IMR-90 (cell line): ENCODE measurements around the gene CHST5. TPM values are rescaled to one million over a fixed set of nuclear protein-coding genes. Genes with fewer than 3 reads are reported as not detected.

Experiments
- ATAC-seq: fragments of 200-7000 bp; cut with Tn5 transposase; 2 replicates; pipeline ENCODE4 v1.9.1; 2020; ENCODE audit warnings: low read depth, mild to moderate bottlenecking, moderate library complexity
- BruUV-seq: library from RNA; stranded (reverse); fragments of 400-500 nt; replicated peaks from 2 replicates; lab custom pipeline; 2021; lab: Mats Ljungman, UMichigan
- CTCF ChIA-PET: fragments of 300-600 bp; formaldehyde crosslinking; extraction: SDS; loops from one replicate; lab custom pipeline; 2021; ENCODE audit warnings: antibody characterized with exemption; lab: Yijun Ruan, JAX
- POLR2A ChIA-PET: fragments of 300-600 bp; sonication (Branson Sonifier 250); formaldehyde crosslinking; loops from one replicate; lab custom pipeline; 2022; ENCODE audit warnings: antibody characterized with exemption; ENCODE audit not compliant: unreplicated experiment; lab: Charles Lee
- DNase-seq: peaks from one replicate; pipeline ENCODE4 v3.0.0; 2013
- H2AFZ ChIP-seq: replicated peaks from 2 replicates; pipeline ENCODE3; 2013; ENCODE audit warnings: low read length, mild to moderate bottlenecking; ENCODE audit not compliant: poor library complexity
- H2AK5ac ChIP-seq: 2 replicates; pipeline ENCODE4 v1.6.1; 2013; ENCODE audit warnings: low read depth, low read length, inconsistent platforms
- H2AK9ac ChIP-seq: replicated peaks from 2 replicates; pipeline ENCODE3; 2013; ENCODE audit warnings: mild to moderate bottlenecking, low read depth, low read length, moderate library complexity; ENCODE audit not compliant: poor library complexity
- H2BK120ac ChIP-seq: 2 replicates; pipeline ENCODE4 v1.6.1; 2013; ENCODE audit warnings: low read depth, low read length, inconsistent platforms
- H2BK15ac ChIP-seq: 3 replicates; pipeline ENCODE4 v1.6.1; 2013; ENCODE audit warnings: low read depth, low read length, inconsistent platforms
- H2BK20ac ChIP-seq: 2 replicates; pipeline ENCODE4 v1.6.1; 2013; ENCODE audit warnings: low read depth, mild to moderate bottlenecking, inconsistent platforms, low read length, moderate library complexity
- H2BK5ac ChIP-seq: 2 replicates; pipeline ENCODE4 v1.6.1; 2013; ENCODE audit warnings: mild to moderate bottlenecking, low read depth, low read length, inconsistent platforms; ENCODE audit not compliant: poor library complexity, severe bottlenecking
- H3K14ac ChIP-seq: replicated peaks from 2 replicates; pipeline ENCODE4 v1.6.1; 2013; ENCODE audit warnings: low read depth, low read length, inconsistent platforms
- H3K18ac ChIP-seq: 2 replicates; pipeline ENCODE4 v1.6.1; 2013; ENCODE audit warnings: low read depth, low read length, control low read depth
- H3K23ac ChIP-seq: 2 replicates; pipeline ENCODE4 v1.6.1; 2013; ENCODE audit warnings: low read depth, low read length, inconsistent platforms
- H3K27ac ChIP-seq: 2 replicates; pipeline ENCODE4 v1.5.1; 2013; ENCODE audit warnings: mild to moderate bottlenecking, control low read depth, low read length; ENCODE audit not compliant: insufficient read depth
- H3K27me3 ChIP-seq: 2 replicates; pipeline ENCODE4 v1.6.1; 2013; ENCODE audit warnings: low read length; ENCODE audit not compliant: control insufficient read depth, insufficient read depth
- H3K36me3 ChIP-seq: 2 replicates; pipeline ENCODE4 v1.6.1; 2013; ENCODE audit warnings: low read length, mixed read lengths; ENCODE audit not compliant: control insufficient read depth, insufficient read depth
- H3K4ac ChIP-seq: 2 replicates; pipeline ENCODE4 v1.6.1; 2013; ENCODE audit warnings: low read depth, low read length, inconsistent platforms
- H3K4me1 ChIP-seq: 2 replicates; pipeline ENCODE4 v1.6.1; 2013; ENCODE audit warnings: low read length, mixed read lengths; ENCODE audit not compliant: control insufficient read depth, insufficient read depth
- H3K4me2 ChIP-seq: 2 replicates; pipeline ENCODE4 v1.6.1; 2013; ENCODE audit warnings: low read depth, mild to moderate bottlenecking, control low read depth, low read length, moderate library complexity
- H3K4me3 ChIP-seq: 2 replicates; pipeline ENCODE4 v1.5.1; 2013; ENCODE audit warnings: low read depth, mild to moderate bottlenecking, control low read depth, low read length, moderate library complexity; ENCODE audit not compliant: insufficient read depth
- H3K56ac ChIP-seq: 2 replicates; pipeline ENCODE4 v1.6.1; 2013; ENCODE audit warnings: low read length, inconsistent platforms; ENCODE audit not compliant: insufficient read depth; ENCODE audit errors: extremely low read depth
- H3K79me1 ChIP-seq, 2 experiments: 2 replicates each; pipeline ENCODE4 v1.6.1; 2013; ENCODE audit warnings: low read length in 2 of 2, inconsistent platforms in 1 of 2, low read depth in 1 of 2
- H3K9ac ChIP-seq: 2 replicates; pipeline ENCODE4 v1.6.1; 2013; ENCODE audit warnings: low read depth, low read length, control low read depth
- H3K9me1 ChIP-seq: 2 replicates; pipeline ENCODE4 v1.6.1; 2013; ENCODE audit warnings: low read length, inconsistent platforms; ENCODE audit not compliant: insufficient read depth
- H3K9me3 ChIP-seq: 2 replicates; pipeline ENCODE4 v1.6.1; 2013; ENCODE audit warnings: low read length; ENCODE audit not compliant: control insufficient read depth, insufficient read depth
- H4K20me1 ChIP-seq: 2 replicates; pipeline ENCODE4 v1.6.1; 2013; ENCODE audit warnings: low read length, inconsistent platforms; ENCODE audit not compliant: insufficient read depth
- H4K5ac ChIP-seq: 2 replicates; pipeline ENCODE4 v1.6.1; 2013; ENCODE audit warnings: mild to moderate bottlenecking, low read depth, low read length, control low read depth
- H4K8ac ChIP-seq, 2 experiments: 2 replicates each; pipeline ENCODE4 v1.6.1; 2013; ENCODE audit warnings: low read depth in 2 of 2, low read length in 2 of 2, control low read depth in 1 of 2, inconsistent platforms in 1 of 2
- H4K91ac ChIP-seq: 2 replicates; pipeline ENCODE4 v1.6.1; 2013; ENCODE audit warnings: low read depth, low read length, inconsistent platforms; ENCODE audit not compliant: insufficient read depth
- BHLHE40 ChIP-seq: fragments of 150-350 bp; IDR thresholded peaks from 2 replicates; pipeline ENCODE4 v1.6.1; 2016; ENCODE audit warnings: mild to moderate bottlenecking, low read depth, low read length
- CHD1 ChIP-seq: IDR thresholded peaks from 2 replicates; pipeline ENCODE4 v1.6.1; 2012; ENCODE audit warnings: low read depth, low read length, improper control_type of control experiment
- FOS ChIP-seq: fragments of 150-350 bp; IDR thresholded peaks from 2 replicates; pipeline ENCODE4 v1.6.1; 2016; ENCODE audit warnings: low read depth, low read length
- MAFK ChIP-seq: IDR thresholded peaks from 2 replicates; pipeline ENCODE4 v1.6.1; 2012; ENCODE audit warnings: low read depth, low read length, improper control_type of control experiment
- MAZ ChIP-seq: IDR thresholded peaks from 2 replicates; pipeline ENCODE4 v1.6.1; 2012; ENCODE audit warnings: low read depth, mild to moderate bottlenecking, low read length, improper control_type of control experiment, moderate library complexity, borderline replicate concordance
- MXI1 ChIP-seq: IDR thresholded peaks from 2 replicates; pipeline ENCODE4 v1.6.1; 2012; ENCODE audit warnings: low read depth, mild to moderate bottlenecking, low read length, moderate library complexity, borderline replicate concordance
- NFE2L2 ChIP-seq: fragments of 150-350 bp; IDR thresholded peaks from 2 replicates; pipeline ENCODE4 v1.6.1; 2016; ENCODE audit warnings: low read depth, mild to moderate bottlenecking, low read length
- POLR2A ChIP-seq: IDR thresholded peaks from 2 replicates; pipeline ENCODE4 v1.6.1; 2012; ENCODE audit warnings: mild to moderate bottlenecking, low read depth, low read length
- RAD21 ChIP-seq: IDR thresholded peaks from 2 replicates; pipeline ENCODE4 v1.6.1; 2012; ENCODE audit warnings: low read length, improper control_type of control experiment
- RCOR1 ChIP-seq: IDR thresholded peaks from 2 replicates; pipeline ENCODE4 v1.6.1; 2012; ENCODE audit warnings: mild to moderate bottlenecking, low read length, improper control_type of control experiment; ENCODE audit not compliant: insufficient replicate concordance
- RFX5 ChIP-seq: IDR thresholded peaks from 2 replicates; pipeline ENCODE4 v1.8.0; 2012; ENCODE audit warnings: low read depth, mild to moderate bottlenecking, low read length, moderate library complexity
- USF2 ChIP-seq: fragments of 150-350 bp; IDR thresholded peaks from 2 replicates; pipeline ENCODE4 v1.6.1; 2017; ENCODE audit warnings: mild to moderate bottlenecking, antibody characterized with exemption, low read length, low read depth
- WGBS, 2 experiments: methylation state at CpG; one replicate each; pipeline versions ENCODE4 v1.1.5 to v1.1.7; 2013; ENCODE audit warnings: missing lambda C conversion rate in 2 of 2; ENCODE audit not compliant: insufficient read length in 1 of 2; ENCODE audit errors: extremely low coverage in 2 of 2; 5-methylcytosine and 5-hydroxymethylcytosine counted together
- dilution Hi-C: fragments of 300-500 bp; cut with HindIII; formaldehyde crosslinking; loops from one replicate; pipeline ENCODE4 v1.14.3; 2018; ENCODE audit warnings: low sequenced_read_pairs; ENCODE audit not compliant: unreplicated experiment
- in situ Hi-C: fragments of 300-500 bp; cut with MboI; formaldehyde crosslinking; loops from 3 replicates; pipeline ENCODE4 v1.14.3; 2019; ENCODE audit warnings: low sequenced_read_pairs, inconsistent platforms, mixed read lengths
- intact Hi-C: fragments of 100-400 bp; cut with micrococcal nuclease; formaldehyde crosslinking; loops from 2 replicates; pipeline ENCODE4 v1.10.0; 2022
- polyA plus RNA-seq, 3 experiments: library from polyadenylated mRNA; depleted of rRNA; stranded (reverse); fragments of >200 nt; gene quantifications; 2 replicates each; pipeline ENCODE4 v1.2.3, GENCODE V29; 2012; ENCODE audit warnings: low replicate concordance in 1 of 3
- total RNA-seq: library from RNA; depleted of rRNA; stranded (reverse); fragments of >200 nt; gene quantifications from 2 replicates; pipeline ENCODE4 v1.2.3, GENCODE V29; 2012

CHST5 gene
- total and polyA plus RNA-seq, 2 of the 4 experiments (the other 2 are of a cell fraction), result not detected

- H3K23ac ChIP-seq, result no peak overlapping the region
- POLR2A ChIA-PET, result no interaction called here
- H3K4ac ChIP-seq, result no peak overlapping the region
- no peak overlapping the region for H2AK5ac ChIP-seq
- in situ Hi-C loops (no loop called here), dilution Hi-C loops (no loop called here), intact Hi-C loops (no loop called here)
- no peaks in the 10 kb centered on the region for H3K9me3 ChIP-seq
- H3K14ac ChIP-seq, result no peak overlapping the region
- peaks cover 1% of the 10 kb centered on the region; the same call in 1 of the 2 replicates for H3K27me3 ChIP-seq
- H4K5ac ChIP-seq, result no peak overlapping the region
- no peak overlapping the region for H2BK5ac ChIP-seq
- H3K27ac ChIP-seq, result no peak overlapping the region
- no peak overlapping the region for H2BK120ac ChIP-seq
- no peak overlapping the region for H3K4me2 ChIP-seq
- no peak overlapping the region for H3K18ac ChIP-seq
- DNase-seq, result no peak
- no peak overlapping the region for H2AFZ ChIP-seq
- no peak overlapping the region for H3K9ac ChIP-seq
- H4K20me1 ChIP-seq, result no peaks in the 10 kb centered on the region
- no peak overlapping the region for H3K4me3 ChIP-seq
- TF ChIP-seq RAD21 (no peak), CHD1 (no peak), FOS (no peak), RFX5 (no peak), POLR2A (no peak), BHLHE40 (no peak), NFE2L2 (no peak), USF2 (no peak), MAZ (no peak), MXI1 (no peak), MAFK (no peak), RCOR1 (no peak)
- H2BK20ac ChIP-seq, result no peak overlapping the region
- H2AK9ac ChIP-seq, result no peak overlapping the region
- no peaks in the 10 kb centered on the region for H3K9me1 ChIP-seq
- no peaks in the 10 kb centered on the region for H3K4me1 ChIP-seq
- WGBS, 2 experiments, result 100% methylated on average over 2 of the region's 11 CpGs; no CpG with 5 or more reads in 1 of the 2 experiments
- no peak for ATAC-seq
- H3K36me3 ChIP-seq, result no peaks in the 10 kb centered on the region
- H3K79me1 ChIP-seq, result no peaks in the 10 kb centered on the region
- H4K8ac ChIP-seq, result no peak overlapping the region
- no peak overlapping the region for H4K91ac ChIP-seq
- no peak overlapping the region for H3K56ac ChIP-seq
- CTCF ChIA-PET, result no interaction called here
- no peak overlapping the region for H2BK15ac ChIP-seq
- no TSS peak for BruUV-seq
These were observed 21.6 kb downstream of the CHST5 start for GRCh38 chr16:75514296-75514695.
